Sigmoid colon (tissue), 7 donors: ENCODE results near the gene BCORL1. TPM values are rescaled to one million over a fixed set of nuclear protein-coding genes. Genes with fewer than 3 reads are reported as not detected.

ENCODE experiments used
- DNase-seq: peaks from one replicate; pipeline ENCODE4 v3.0.0-alpha.2; 2019
- H3K27ac ChIP-seq, 4 donors: fragments of 200-600 bp; sonication (generic); one replicate each; pipeline ENCODE4 v1.5.1; 2016 to 2019; ENCODE audit warnings: mild to moderate bottlenecking in 1 of 4
- H3K27me3 ChIP-seq, 3 donors: fragments of 200-600 bp; sonication (generic); one replicate each; pipeline ENCODE4 v1.5.1; 2019; ENCODE audit warnings: mild to moderate bottlenecking in 1 of 3
- H3K36me3 ChIP-seq, 4 donors: fragments of 200-600 bp; sonication (generic); one replicate each; pipeline ENCODE4 v1.5.1; 2016 to 2019
- H3K4me1 ChIP-seq, 4 donors: fragments of 200-600 bp; sonication (generic); one replicate each; pipeline ENCODE4 v1.5.1; 2017 to 2019
- H3K4me3 ChIP-seq, 4 donors: fragments of 200-600 bp; sonication (generic); one replicate each; pipeline ENCODE4 v1.5.1; 2017 to 2019; ENCODE audit warnings: mild to moderate bottlenecking in 2 of 4, moderate library complexity in 1 of 4
- H3K9me3 ChIP-seq, 4 donors: fragments of 200-600 bp in 3 of 4; sonication (generic) in 3 of 4; one replicate each; pipeline versions ENCODE4 v1.5.1 to v1.6.1; 2013 to 2019
- EP300 ChIP-seq, 4 donors: sonication (generic); formaldehyde crosslinking; IDR thresholded peaks; one replicate each; pipeline ENCODE4 v1.6.1; 2017; ENCODE audit warnings: antibody characterized with exemption in 4 of 4
- POLR2A ChIP-seq, 2 donors: fragments of 450-650 bp; IDR thresholded peaks; one replicate each; pipeline ENCODE4 v1.6.1; 2016; ENCODE audit warnings: antibody characterized with exemption in 2 of 2, mild to moderate bottlenecking in 2 of 2, moderate library complexity in 2 of 2
- POLR2AphosphoS5 ChIP-seq, 4 donors: sonication (generic); formaldehyde crosslinking; IDR thresholded peaks; one replicate each; pipeline ENCODE4 v1.6.1; 2017; ENCODE audit warnings: antibody characterized with exemption in 4 of 4
- WGBS, 2 donors: extraction: QIAGEN DNeasy Blood & Tissue Kit; methylation state at CpG; one replicate each; pipeline ENCODE4 v1.1.7; 2013; 5-methylcytosine and 5-hydroxymethylcytosine counted together
- intact Hi-C: fragments of 100-400 bp; cut with DNase I; formaldehyde crosslinking; loops from one replicate; pipeline ENCODE4 v1.15.1; 2023
- polyA plus RNA-seq, 3 donors: library from polyadenylated mRNA; stranded (reverse); fragments of 200-250 nt; gene quantifications; one replicate each; pipeline ENCODE4 v1.2.3, GENCODE V29; 2013
- total RNA-seq, 4 donors: library from RNA; depleted of rRNA; stranded (reverse); fragments of >200 nt; gene quantifications; one replicate each; pipeline ENCODE4 v1.1.0, GENCODE V29; 2016
- TF ChIP-seq, protein P1 (sequence below), 4 experiments: fragments of 450-650 bp in 3 of 4; fragments of 200-600 bp in 1 of 4; IDR thresholded peaks; one replicate each; pipeline ENCODE4 v1.5.1; 2016 to 2019; ENCODE audit warnings: antibody characterized with exemption in 4 of 4, mild to moderate bottlenecking in 3 of 4, moderate library complexity in 2 of 4
- donor health status: healthy with polysubstance abuse.
- donor health status: Bipolar disorder and iron deficiency.
- donor health status: healthy.

The BCORL1 gene
- total and polyA plus RNA-seq, 7 donors: 1.2 to 5.8 (median 3.2) TPM

DNA sequence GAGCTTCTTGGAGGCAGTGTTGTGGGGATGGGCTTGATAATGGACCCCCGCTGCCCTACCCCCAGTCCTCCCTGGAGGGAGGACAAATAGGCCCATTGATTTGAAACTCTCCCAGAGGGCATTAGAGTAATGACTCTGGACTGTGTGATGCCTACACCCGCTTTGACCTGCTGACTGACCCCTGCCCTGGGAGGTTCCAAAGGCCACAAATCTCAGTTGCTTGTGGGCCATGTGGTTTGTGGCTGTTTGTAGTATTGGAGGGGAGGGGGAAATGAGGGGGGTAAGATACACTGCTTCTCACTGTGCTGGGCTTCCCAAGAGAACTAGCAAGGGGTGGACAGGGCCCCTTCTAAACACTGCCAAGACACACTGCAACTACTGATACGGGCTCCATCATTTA, 27.6 kb upstream of the BCORL1 start:
- intact Hi-C loops: no loop called here
- Histone ChIP-seq H3K27ac (no peak overlapping the region), H3K9me3 (no peaks in the 10 kb centered on the region), H3K36me3 (no peaks in the 10 kb centered on the region), H3K27me3 (no peaks in the 10 kb centered on the region), H3K4me3 (no peak overlapping the region), H3K4me1 (peaks cover 0 to 10% (median 7%) of the 10 kb centered on the region in 4 donors)
- DNase-seq: no peak
- WGBS, 2 donors: 82 to 88% methylated on average over 3 of the region's 3 CpGs
- TF ChIP-seq EP300 (IDR thresholded peaks at IDR 0.05) (no peak), POLR2A (IDR thresholded peaks at IDR 0.05) (no peak), POLR2AphosphoS5 (IDR thresholded peaks at IDR 0.05) (no peak)
- TF ChIP-seq, protein P1, sequence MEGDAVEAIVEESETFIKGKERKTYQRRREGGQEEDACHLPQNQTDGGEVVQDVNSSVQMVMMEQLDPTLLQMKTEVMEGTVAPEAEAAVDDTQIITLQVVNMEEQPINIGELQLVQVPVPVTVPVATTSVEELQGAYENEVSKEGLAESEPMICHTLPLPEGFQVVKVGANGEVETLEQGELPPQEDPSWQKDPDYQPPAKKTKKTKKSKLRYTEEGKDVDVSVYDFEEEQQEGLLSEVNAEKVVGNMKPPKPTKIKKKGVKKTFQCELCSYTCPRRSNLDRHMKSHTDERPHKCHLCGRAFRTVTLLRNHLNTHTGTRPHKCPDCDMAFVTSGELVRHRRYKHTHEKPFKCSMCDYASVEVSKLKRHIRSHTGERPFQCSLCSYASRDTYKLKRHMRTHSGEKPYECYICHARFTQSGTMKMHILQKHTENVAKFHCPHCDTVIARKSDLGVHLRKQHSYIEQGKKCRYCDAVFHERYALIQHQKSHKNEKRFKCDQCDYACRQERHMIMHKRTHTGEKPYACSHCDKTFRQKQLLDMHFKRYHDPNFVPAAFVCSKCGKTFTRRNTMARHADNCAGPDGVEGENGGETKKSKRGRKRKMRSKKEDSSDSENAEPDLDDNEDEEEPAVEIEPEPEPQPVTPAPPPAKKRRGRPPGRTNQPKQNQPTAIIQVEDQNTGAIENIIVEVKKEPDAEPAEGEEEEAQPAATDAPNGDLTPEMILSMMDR (IDR thresholded peaks at IDR 0.05): no peak

DNA sequence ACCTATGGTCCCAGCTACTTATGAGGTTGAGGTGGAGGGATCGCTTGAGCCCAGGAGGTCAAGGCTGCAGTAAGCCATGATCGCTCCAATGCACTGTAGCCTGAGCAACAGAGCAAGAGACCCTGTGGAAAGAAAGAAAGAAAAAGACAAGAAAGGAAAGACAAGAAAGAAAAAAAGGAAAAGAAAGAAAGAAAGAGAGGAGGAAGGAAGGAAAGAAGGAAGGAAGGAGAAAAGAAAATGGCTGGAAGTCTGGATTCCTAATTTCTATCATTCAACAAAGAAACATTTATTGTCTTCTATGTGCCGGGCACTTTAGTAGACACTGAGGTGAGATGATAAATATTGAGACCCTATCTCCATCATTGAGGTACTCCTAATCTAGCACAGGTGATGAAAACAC, 26.8 kb upstream of the BCORL1 start:
- WGBS, 2 donors: 95 to 96% methylated on average over 3 of the region's 3 CpGs
- Histone ChIP-seq H3K36me3 (no peaks in the 10 kb centered on the region), H3K9me3 (no peaks in the 10 kb centered on the region), H3K4me3 (no peak overlapping the region), H3K4me1 (peaks cover 0 to 10% (median 7%) of the 10 kb centered on the region in 4 donors), H3K27me3 (no peaks in the 10 kb centered on the region), H3K27ac (no peak overlapping the region)
- TF ChIP-seq, protein P1 (IDR thresholded peaks at IDR 0.05): no peak
- no peak for DNase-seq
- intact Hi-C loops: no loop called here

DNA sequence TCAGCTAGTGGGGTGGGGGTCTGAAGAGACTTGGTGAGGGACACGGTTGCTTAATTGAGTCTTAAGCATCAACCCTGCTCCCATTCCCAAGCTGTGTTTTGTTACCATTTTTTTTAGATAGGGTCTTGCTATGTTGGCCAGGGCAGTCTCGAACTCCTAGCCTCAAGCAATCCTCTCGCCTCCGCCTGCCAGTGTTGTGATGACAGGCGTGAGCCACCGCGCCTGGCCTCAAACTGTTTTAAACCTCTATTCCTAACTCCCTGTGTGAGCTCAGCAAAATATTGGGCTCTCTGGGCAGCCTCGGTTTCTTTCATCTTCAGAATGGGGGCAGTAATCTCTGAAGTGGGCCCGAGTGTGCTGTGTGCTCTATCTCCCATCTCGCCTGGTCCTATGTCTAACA, 26.3 kb upstream of the BCORL1 start:
- no peak for DNase-seq
- 91 to 92% methylated on average over 10 of the region's 10 CpGs for WGBS, 2 donors
- intact Hi-C loops: no loop called here
- Histone ChIP-seq H3K36me3 (no peaks in the 10 kb centered on the region), H3K4me3 (no peak overlapping the region), H3K9me3 (no peaks in the 10 kb centered on the region), H3K27me3 (no peaks in the 10 kb centered on the region), H3K27ac (no peak overlapping the region), H3K4me1 (peaks cover 0 to 10% (median 7%) of the 10 kb centered on the region in 4 donors)
- TF ChIP-seq EP300 (IDR thresholded peaks at IDR 0.05) (no peak), POLR2AphosphoS5 (IDR thresholded peaks at IDR 0.05) (no peak), POLR2A (IDR thresholded peaks at IDR 0.05) (no peak)
- TF ChIP-seq, protein P1 (IDR thresholded peaks at IDR 0.05): no peak

DNA sequence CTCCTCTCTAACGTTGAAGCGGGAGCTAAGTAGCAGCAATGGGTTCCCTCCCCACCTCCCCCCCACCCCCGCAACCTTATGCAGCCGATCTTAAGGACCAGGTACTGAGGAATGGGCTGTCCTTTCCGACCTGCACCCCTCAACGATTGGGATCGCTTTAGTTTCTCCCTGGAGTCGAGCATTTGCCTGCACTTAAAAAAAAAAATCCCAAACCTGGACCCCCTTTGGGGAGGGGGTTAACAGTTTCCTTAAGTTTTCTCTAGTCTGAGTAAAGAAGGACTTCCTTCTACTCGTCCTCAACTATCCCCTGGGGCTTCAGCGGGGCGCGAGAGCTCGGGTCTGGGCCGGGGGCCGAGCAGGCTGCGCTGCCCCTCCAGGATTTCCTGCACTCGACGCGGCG, 25.7 kb upstream of the BCORL1 start:
- Histone ChIP-seq H3K36me3 (no peaks in the 10 kb centered on the region), H3K9me3 (no peaks in the 10 kb centered on the region), H3K4me1 (peaks cover 0 to 10% (median 7%) of the 10 kb centered on the region in 4 donors), H3K27ac (peak overlapping the region; percentile 58 to 65 (median 62)), H3K27me3 (no peaks in the 10 kb centered on the region), H3K4me3 (peak overlapping the region; percentile 21 to 51 (median 46))
- WGBS, 2 donors: 15 to 22% methylated on average over 20 of the region's 20 CpGs
- TF ChIP-seq, protein P1 (IDR thresholded peaks at IDR 0.05): no peak
- no peak for TF ChIP-seq POLR2A (IDR thresholded peaks at IDR 0.05)
- TF ChIP-seq EP300 (IDR thresholded peaks at IDR 0.05): no peak
- no peak for TF ChIP-seq POLR2AphosphoS5 (IDR thresholded peaks at IDR 0.05)
- intact Hi-C loops: no loop called here
- DNase-seq: no peak
